Central memory CD8-positive, alpha-beta T cell (primary cell): Measurements from ENCODE around the gene CFD.
"Not testable (repeated sequence)": the region's sequence is repeated elsewhere in the genome, so short reads cannot be mapped to it uniquely, and the experiment has no call there.

Experiments used
- ATAC-seq: fragments of 150-1000 bp; cut with Tn5 transposase; replicated peaks from 2 replicates; pipeline ENCODE4 v1.10.0; 2022; ENCODE audit warnings: mild to moderate bottlenecking, moderate FRiP score, moderate number of reproducible peaks; ENCODE audit not compliant: poor library complexity, severe bottlenecking; ENCODE audit errors: extremely low read depth
- DNase-seq, 2 donors: peaks; one replicate each; pipeline ENCODE4 v3.0.0; 2021; ENCODE audit warnings: low spot score in 2 of 2
- H3K27ac Mint-ChIP-seq: one replicate; pipeline ENCODE4 v1.8.0; 2022; ENCODE audit warnings: low read depth, mild to moderate bottlenecking, moderate library complexity, mixed read lengths
- H3K27me3 Mint-ChIP-seq: one replicate; pipeline ENCODE4 v1.8.0; 2022; ENCODE audit warnings: mixed read lengths
- H3K36me3 Mint-ChIP-seq: one replicate; pipeline ENCODE4 v1.8.0; 2022; ENCODE audit warnings: mild to moderate bottlenecking, moderate library complexity, mixed read lengths; ENCODE audit not compliant: insufficient read depth
- H3K4me1 Mint-ChIP-seq: one replicate; pipeline ENCODE4 v1.8.0; 2022; ENCODE audit warnings: mixed read lengths
- H3K4me3 Mint-ChIP-seq: one replicate; pipeline ENCODE4 v1.8.0; 2022; ENCODE audit warnings: mild to moderate bottlenecking, moderate library complexity, mixed read lengths
- H3K9me3 Mint-ChIP-seq: one replicate; pipeline ENCODE4 v1.8.0; 2022; ENCODE audit warnings: mixed read lengths

CFD gene

GRCh38 chr19:815775-816499 lies 43.5 kb upstream of the CFD start:
- Mint-ChIP-seq H3K4me3 (no peak overlapping the region), H3K27me3 (no peaks in the 10 kb centered on the region), H3K27ac (peak overlapping the region; percentile 66), H3K36me3 (peaks cover 41% of the 10 kb centered on the region), H3K4me1 (no peaks in the 10 kb centered on the region), H3K9me3 (no peaks in the 10 kb centered on the region)
- DNase-seq (no peak), ATAC-seq (no peak)

GRCh38 chr19:816500-816857 lies 43.0 kb upstream of the CFD start:
- no peaks in the 10 kb centered on the region for H3K4me1 Mint-ChIP-seq
- no peak for DNase-seq
- H3K9me3 Mint-ChIP-seq, result no peaks in the 10 kb centered on the region
- H3K4me3 Mint-ChIP-seq, result no peak overlapping the region
- H3K27ac Mint-ChIP-seq, result no peak overlapping the region
- peaks cover 38% of the 10 kb centered on the region for H3K36me3 Mint-ChIP-seq
- no peak for ATAC-seq
- H3K27me3 Mint-ChIP-seq, result no peaks in the 10 kb centered on the region

GRCh38 chr19:820212-820611 lies 39.3 kb upstream of the CFD start:
- ATAC-seq, H3K4me1 Mint-ChIP-seq, H3K27ac Mint-ChIP-seq, H3K9me3 Mint-ChIP-seq, H3K4me3 Mint-ChIP-seq, DNase-seq: not testable (repeated sequence)
- peaks cover 18% of the 10 kb centered on the region for H3K36me3 Mint-ChIP-seq
- peaks cover 12% of the 10 kb centered on the region for H3K27me3 Mint-ChIP-seq

GRCh38 chr19:821231-821824 lies 38.1 kb upstream of the CFD start:
- Mint-ChIP-seq H3K27ac (no peak overlapping the region), H3K9me3 (no peaks in the 10 kb centered on the region), H3K36me3 (peaks cover 14% of the 10 kb centered on the region), H3K27me3 (peaks cover 12% of the 10 kb centered on the region), H3K4me3 (peak overlapping the region; percentile 25), H3K4me1 (no peaks in the 10 kb centered on the region)
- ATAC-seq (no peak), DNase-seq (no peak)

GRCh38 chr19:821825-822503 lies 37.5 kb upstream of the CFD start, which contains the start of gene PLPPR3:
TSS of gene PLPPR3 (minus strand) at chr19:821955. CDS start at chr19:821559, 396 bp downstream.
- DNase-seq (no peak), ATAC-seq (no peak)
- H3K4me3 Mint-ChIP-seq, result peak within 1 kb of the TSS; percentile 25
- no peaks in the 10 kb centered on the region for H3K9me3 Mint-ChIP-seq
- H3K27me3 Mint-ChIP-seq, result peaks cover 12% of the 10 kb centered on the region
- H3K4me1 Mint-ChIP-seq, result no peaks in the 10 kb centered on the region
- no peak within 1 kb of the TSS for H3K27ac Mint-ChIP-seq
- H3K36me3 Mint-ChIP-seq, result peaks cover 13% of the 10 kb centered on the region

- H3K4me3 Mint-ChIP-seq, result no peak overlapping the region
- H3K4me1 Mint-ChIP-seq, result no peaks in the 10 kb centered on the region
- H3K27me3 Mint-ChIP-seq, result peaks cover 12% of the 10 kb centered on the region
- no peaks in the 10 kb centered on the region for H3K9me3 Mint-ChIP-seq
- no peak for ATAC-seq
- DNase-seq, result no peak
- peaks cover 13% of the 10 kb centered on the region for H3K36me3 Mint-ChIP-seq
- H3K27ac Mint-ChIP-seq, result no peak overlapping the region
These were observed 35.8 kb upstream of the CFD start for GRCh38 chr19:823565-824121.

GRCh38 chr19:824885-825284 lies 34.6 kb upstream of the CFD start:
- DNase-seq, result no peak
- Mint-ChIP-seq H3K36me3 (peaks cover 9% of the 10 kb centered on the region), H3K4me1 (no peaks in the 10 kb centered on the region), H3K27ac (no peak overlapping the region), H3K4me3 (no peak overlapping the region), H3K9me3 (no peaks in the 10 kb centered on the region), H3K27me3 (peaks cover 12% of the 10 kb centered on the region)
- no peak for ATAC-seq

- no peaks in the 10 kb centered on the region for H3K9me3 Mint-ChIP-seq
- H3K27me3 Mint-ChIP-seq, result peaks cover 12% of the 10 kb centered on the region
- peaks cover 5% of the 10 kb centered on the region for H3K36me3 Mint-ChIP-seq
- no peak for ATAC-seq
- H3K4me1 Mint-ChIP-seq, result no peaks in the 10 kb centered on the region
- H3K27ac Mint-ChIP-seq, result no peak overlapping the region
- no peak for DNase-seq
- no peak overlapping the region for H3K4me3 Mint-ChIP-seq
These were observed 33.4 kb upstream of the CFD start for GRCh38 chr19:825897-826644.

GRCh38 chr19:827314-827709 lies 32.2 kb upstream of the CFD start:
- H3K27me3 Mint-ChIP-seq, result peaks cover 12% of the 10 kb centered on the region
- H3K36me3 Mint-ChIP-seq, result peaks cover 3% of the 10 kb centered on the region
- no peaks in the 10 kb centered on the region for H3K4me1 Mint-ChIP-seq
- H3K4me3 Mint-ChIP-seq, result no peak overlapping the region
- no peak overlapping the region for H3K27ac Mint-ChIP-seq
- ATAC-seq, result no peak
- no peaks in the 10 kb centered on the region for H3K9me3 Mint-ChIP-seq
- DNase-seq, result no peak

GRCh38 chr19:827710-828321 lies 31.6 kb upstream of the CFD start, which contains the start of gene AZU1:
TSS of gene AZU1 (plus strand) at chr19:827837. CDS start at chr19:827847, 10 bp downstream.
- Mint-ChIP-seq H3K36me3 (peaks cover 3% of the 10 kb centered on the region), H3K4me1 (no peaks in the 10 kb centered on the region), H3K27me3 (peaks cover 12% of the 10 kb centered on the region)

GRCh38 chr19:829129-829758 lies 30.2 kb upstream of the CFD start:
- no peak for DNase-seq
- H3K27me3 Mint-ChIP-seq, result no peaks in the 10 kb centered on the region
- peaks cover 3% of the 10 kb centered on the region for H3K36me3 Mint-ChIP-seq
- no peak overlapping the region for H3K4me3 Mint-ChIP-seq
- no peaks in the 10 kb centered on the region for H3K4me1 Mint-ChIP-seq
- H3K9me3 Mint-ChIP-seq, result no peaks in the 10 kb centered on the region
- H3K27ac Mint-ChIP-seq, result no peak overlapping the region
- ATAC-seq, result no peak

More at GRCh38 chr19:827710-828321, 31.6 kb upstream of the CFD start, which contains the start of gene AZU1:
- Mint-ChIP-seq H3K27ac (no peak within 1 kb of the TSS), H3K4me3 (no peak within 1 kb of the TSS), H3K9me3 (no peaks in the 10 kb centered on the region)
- DNase-seq, result no peak
- ATAC-seq, result no peak
